SH-SY5Y (cell line): ENCODE results near the gene NOTUM.

Source experiments
- GATA2 ChIP-seq: IDR thresholded peaks from 2 replicates; pipeline ENCODE4 v1.6.1; 2011; ENCODE audit warnings: mild to moderate bottlenecking, low read depth, low read length
- GATA3 ChIP-seq: IDR thresholded peaks from 2 replicates; pipeline ENCODE4 v1.6.1; 2011; ENCODE audit warnings: low read depth, mild to moderate bottlenecking, low read length, moderate library complexity

NOTUM gene

DNA sequence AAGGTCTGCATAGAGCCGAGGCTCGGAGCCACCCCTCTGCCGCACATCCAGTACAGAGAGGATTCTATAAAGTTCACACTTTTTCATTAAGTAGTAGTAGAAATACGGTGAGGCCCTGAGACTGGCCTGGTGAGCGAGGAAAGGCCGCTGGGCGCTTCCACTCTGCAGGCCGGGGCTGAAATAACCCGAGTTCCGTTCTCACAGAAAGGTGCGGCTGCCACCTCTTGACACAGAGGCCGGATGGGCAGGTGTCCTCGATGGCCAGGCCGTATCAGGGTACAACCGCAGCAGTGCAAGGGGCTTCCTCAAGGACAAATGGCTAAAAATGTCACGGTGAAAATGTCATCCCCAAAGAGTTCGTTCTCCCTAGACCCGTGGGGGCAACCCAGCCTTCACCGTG is 49.0 kb downstream of the NOTUM start:
- TF ChIP-seq GATA2 (no peak), GATA3 (no peak)

DNA sequence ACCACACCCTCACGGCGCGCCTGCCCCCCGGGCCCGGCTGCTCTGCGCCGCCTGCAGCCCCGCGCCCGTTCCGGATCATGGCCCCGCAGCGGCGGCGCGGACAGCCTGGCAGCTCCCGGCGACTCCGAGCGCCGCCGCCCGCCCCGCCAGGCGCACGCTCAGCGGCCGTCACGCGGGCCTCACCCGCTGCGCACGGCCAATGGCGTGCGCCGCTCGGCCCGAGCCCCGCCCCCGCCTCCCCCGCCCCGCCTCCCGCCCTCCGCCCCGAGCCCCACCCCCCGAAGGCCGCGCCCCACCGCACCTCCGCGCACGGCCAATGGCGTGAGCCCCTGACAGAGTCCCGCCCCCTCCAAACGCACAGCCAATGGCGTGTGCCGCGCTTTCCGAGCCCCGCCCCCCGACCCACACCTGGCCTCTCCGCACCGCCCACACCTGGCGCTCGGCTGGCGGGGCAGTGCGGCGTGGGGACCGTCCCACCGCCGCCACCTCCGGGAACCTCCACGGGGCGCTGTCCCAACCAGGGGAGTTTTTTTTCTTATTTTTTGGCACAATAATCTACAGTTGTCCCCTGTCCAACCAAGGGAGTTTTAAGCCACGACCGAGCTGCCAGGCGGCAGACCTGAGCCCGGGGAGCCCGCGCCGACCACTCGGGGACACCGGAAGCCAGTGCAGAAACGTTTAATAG is 49.6 kb downstream of the NOTUM start, which contains the start of gene PCYT2:
TSS of gene PCYT2 (minus strand) at position 123 of the 685 bp plus-strand sequence. CDS start at position 79, 44 bp downstream.
- TF ChIP-seq GATA3 (no peak), GATA2 (no peak)

DNA sequence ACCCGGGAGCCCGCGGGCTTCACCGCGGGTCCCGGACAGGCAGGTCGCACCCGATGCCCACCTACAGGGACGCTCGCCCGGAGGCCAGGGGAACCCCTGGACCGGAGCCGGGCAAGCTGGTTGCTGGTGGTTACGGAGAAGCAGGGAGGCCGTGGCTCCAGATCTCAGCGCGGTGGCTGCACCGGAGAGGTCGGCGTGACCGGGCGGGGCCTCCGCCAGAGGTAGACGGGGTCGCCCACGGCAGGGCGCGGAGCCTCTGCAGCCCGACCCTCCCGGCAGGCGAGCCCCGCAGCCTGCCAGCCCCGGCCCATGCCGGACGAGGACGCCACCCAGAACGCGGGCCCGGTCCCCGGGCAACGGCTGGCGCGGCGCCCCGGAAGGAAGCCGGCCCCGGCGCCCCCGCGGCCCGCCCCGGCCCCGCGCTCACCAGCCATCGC is 50.1 kb downstream of the NOTUM start:
- no peak for TF ChIP-seq GATA3
- no peak for TF ChIP-seq GATA2

DNA sequence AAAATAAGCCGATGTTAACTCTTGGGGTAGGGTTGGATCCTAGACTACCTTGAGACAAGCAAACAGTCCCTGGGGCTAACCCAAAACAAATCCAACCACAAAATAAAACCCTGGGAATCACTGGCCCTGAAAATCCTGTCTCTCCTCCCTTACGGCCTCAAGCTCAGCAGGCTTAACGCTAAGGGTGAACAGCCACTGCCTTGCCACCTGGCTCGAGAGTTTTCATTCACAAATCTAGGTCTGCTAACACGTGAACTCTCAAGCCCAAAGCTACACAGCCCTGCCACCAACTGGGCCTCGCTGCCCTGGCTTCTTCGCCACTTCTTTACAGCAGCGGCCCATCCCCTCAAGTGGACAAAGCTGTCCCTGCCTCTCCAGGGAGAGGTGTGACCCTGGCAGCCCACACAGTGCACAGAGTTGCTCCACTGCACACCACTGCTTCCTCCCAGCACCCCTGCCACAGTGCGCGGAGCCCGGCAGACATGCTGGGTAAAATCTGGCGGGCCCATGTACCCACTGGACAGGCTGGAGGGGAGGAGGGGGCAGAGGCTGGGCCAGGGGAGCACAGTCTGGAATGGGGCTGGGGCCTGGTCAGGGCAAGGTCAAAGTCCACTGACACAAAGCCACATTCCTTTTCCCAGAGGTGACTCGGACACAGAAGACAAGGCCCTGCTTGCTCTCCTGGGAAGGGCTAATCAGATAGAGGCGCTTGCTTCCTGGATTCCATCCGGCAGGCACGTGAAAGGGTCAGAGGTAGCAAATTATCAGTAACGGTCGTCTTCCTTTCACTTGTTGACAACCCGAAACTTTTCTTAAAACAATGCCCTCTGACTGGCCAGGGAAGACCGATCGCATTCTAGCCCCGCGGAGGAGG is 50.8 kb downstream of the NOTUM start:
- TF ChIP-seq GATA2 (peak; percentile 35; the same call in 1 of the 2 replicates), GATA3 (no peak)

DNA sequence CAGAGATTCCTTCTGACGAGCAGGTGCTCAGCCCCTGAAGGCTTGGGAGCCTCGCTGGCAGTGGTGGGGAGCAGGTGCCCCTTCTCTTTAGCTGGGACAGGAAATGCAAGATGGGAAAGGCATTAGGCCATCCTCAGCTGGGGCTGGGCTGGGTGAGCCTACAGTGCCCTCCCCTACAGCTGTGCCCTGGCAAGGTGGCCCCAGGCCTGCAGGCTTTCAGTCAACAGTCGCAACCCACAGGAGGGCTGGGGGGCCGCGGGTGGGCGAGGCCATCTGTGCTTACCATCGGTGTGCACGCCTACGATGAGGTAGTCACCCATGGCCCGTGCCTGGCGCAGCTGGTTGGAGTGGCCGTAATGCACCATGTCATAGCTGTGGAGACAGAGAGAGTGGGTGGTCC is 51.8 kb downstream of the NOTUM start:
- TF ChIP-seq GATA2 (no peak), GATA3 (no peak)

DNA sequence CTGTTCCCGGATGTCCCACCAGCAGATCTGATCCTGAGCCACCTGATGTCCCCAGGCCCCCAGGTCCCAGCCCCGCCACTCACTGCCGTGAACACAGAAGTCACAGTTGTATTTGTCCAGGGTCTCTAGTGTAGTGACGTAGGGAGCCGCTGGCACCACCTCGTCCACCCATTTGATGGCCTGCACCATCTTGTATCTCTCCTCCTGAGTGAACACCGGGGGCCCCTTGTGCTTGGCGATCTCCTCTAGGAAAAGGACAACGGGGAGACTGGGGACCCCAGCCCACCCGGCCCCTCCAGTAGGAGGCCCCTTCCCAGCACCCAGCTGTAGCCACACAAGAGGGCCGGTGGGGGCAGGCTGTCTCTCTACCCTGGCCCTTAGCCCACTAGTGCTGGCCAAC is 52.2 kb downstream of the NOTUM start:
- no peak for TF ChIP-seq GATA2
- no peak for TF ChIP-seq GATA3

DNA sequence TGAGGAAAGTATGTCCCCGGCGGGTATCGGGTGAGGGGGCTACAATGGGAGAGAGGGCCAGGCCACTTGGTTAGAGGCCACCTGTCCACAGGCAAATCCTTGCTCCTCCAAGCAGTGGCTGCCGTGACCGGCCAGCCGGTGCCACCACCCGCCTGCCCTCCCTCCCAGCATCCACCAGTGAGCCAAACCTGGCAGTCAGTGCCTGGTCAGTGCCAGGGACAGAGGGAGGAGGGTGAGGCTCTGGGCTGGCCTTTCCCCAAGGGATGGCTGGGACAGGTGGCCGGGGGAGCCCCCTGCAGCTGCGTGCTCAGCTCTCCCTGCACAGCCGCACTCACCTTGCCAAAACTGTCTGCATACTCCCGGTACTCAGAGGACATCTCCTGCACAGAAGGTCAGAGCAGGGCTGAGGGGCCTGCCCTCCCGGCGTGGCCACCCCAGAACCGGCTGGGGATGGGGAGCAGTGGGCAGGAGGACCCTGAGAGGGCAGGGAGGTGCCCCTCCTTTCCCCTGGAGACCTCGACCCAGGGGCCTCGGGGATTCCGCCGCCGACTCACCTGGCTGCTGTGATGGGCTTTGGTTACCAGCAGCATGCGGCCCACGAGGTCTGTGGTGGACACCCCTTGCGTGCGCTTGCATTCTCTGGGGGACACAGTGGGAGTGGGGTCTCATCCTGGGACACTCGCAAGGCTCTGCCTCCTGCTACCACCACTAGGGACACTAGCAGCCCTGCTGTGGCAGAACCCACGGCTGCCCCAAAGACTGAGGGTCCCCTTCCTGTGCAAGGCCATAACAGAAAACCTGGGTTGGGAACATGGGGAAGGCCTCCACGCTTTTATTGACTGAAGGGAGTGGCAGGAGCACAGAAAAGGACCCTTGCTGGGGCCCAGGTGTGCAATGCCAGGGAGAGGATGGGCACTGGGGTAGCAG is 53.5 kb downstream of the NOTUM start:
- TF ChIP-seq GATA2, result no peak
- TF ChIP-seq GATA3, result no peak

DNA sequence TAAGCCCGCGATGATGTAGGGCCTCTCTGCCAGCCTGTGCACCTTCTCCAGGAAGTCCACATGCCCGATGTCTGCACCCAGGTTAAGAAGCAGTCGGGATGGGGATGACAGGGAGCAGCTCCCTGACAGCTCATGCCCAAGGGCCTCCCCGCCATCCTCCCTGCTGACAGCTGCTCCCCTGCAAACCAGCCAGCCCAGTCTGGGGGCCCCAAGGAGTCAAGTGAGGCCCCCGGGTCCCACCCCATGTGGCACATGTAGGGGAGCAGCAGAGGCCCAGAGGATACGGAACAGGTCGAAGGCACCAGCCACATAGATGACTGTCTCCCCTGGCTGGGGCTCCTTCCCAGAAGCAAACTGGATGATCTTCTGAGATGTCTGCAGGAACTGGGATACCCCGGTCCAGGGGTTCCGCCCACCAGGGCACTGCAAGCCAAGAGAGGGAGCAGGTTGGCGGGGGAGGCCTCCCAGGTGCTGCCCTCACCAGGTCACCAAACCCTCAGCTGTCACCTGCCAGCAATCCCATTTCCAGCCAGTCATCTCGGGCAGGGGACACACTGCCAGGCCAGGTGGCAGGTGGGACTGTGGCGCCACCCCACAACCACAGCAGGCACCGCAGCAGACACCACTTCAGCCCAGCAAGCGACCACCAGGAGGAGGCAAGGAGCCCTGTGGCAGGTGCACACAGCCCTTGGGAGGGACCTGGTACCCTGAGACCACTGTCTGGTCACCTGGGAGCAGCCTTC is 54.3 kb downstream of the NOTUM start:
- TF ChIP-seq GATA3, result no peak
- TF ChIP-seq GATA2, result no peak

DNA sequence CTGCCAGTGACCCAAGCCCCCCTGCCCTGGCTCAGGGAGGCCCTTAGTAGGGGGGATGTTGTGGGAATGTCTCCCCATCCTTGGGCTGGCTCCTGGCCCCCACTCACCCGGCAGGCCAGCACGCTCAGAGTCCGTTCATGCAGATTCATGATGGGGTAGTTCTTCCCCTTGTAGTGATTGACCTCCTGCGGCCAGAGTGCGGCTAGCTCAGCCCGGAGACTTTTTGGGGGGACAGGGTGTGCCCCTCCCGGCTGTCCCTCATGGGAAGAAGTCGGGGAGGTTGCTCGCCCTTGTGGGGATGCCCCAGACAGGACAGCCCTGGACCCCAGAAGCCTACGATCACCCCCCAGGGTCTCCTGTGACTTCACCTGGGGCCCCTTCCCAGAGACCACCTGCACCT is 55.0 kb downstream of the NOTUM start:
- no peak for TF ChIP-seq GATA3
- TF ChIP-seq GATA2, result no peak

DNA sequence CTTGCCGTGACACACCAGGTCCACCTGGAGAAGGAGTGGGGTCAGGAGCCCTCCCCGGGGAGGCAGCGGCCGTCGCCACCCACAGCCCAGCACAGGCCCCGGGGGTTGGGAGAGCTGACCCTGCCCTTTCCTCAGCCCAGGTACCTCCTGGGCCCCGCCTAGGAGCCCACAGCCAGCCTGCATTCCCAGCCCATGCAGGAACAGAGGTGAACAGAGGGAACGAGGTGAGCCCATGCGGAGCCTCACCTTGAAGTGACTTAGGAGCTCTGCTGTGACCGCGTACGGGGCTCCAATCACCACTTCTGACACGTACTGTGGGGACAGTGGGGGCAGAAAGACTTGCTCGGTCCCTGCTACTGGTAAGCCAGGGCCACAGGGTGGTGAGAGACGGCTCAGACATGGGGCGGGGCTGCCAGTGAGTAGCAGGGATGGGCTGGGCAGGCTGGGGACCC is 55.5 kb downstream of the NOTUM start:
- TF ChIP-seq GATA2, result no peak
- no peak for TF ChIP-seq GATA3

DNA sequence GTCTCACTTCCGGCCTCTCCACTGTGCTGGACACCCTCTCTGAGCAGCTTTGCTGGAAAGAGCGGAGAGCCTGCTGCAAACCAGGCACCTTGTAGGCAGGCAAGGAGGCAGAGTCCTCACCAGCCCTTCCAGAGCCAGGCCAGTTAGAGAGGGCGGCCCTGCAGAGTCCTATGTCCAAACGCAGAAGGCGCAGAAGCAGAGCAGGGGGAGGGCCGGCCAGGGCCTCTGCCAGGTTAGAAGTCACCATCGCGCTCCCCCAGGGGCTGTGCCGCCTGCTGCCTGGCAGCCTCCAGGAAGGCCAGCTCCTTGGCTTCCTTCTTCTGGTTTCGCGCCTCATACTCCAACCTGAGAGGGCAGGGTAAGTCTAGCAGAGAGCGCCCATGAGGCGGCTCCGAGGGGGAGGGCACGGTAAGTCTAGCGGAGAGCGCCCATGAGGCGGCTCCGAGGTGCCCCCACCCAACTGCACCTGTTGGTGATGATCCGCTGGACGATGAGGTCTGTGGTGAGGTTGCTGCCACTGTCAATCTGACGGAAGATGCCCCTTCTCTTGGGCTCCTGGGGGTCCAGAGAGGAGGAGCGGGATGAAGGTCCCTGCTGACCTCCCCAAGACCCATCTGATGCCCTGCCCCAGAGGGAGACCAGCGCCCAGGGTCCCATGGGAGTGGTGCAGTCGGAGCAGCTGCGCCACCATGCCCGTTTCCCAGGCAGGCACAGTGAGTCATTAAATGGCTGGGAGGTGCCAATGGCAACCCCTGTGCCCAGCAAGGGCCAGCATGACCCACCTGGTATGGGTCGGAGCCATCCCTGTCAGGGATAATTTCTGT is 56.2 kb downstream of the NOTUM start:
- TF ChIP-seq GATA2 (no peak), GATA3 (no peak)

DNA sequence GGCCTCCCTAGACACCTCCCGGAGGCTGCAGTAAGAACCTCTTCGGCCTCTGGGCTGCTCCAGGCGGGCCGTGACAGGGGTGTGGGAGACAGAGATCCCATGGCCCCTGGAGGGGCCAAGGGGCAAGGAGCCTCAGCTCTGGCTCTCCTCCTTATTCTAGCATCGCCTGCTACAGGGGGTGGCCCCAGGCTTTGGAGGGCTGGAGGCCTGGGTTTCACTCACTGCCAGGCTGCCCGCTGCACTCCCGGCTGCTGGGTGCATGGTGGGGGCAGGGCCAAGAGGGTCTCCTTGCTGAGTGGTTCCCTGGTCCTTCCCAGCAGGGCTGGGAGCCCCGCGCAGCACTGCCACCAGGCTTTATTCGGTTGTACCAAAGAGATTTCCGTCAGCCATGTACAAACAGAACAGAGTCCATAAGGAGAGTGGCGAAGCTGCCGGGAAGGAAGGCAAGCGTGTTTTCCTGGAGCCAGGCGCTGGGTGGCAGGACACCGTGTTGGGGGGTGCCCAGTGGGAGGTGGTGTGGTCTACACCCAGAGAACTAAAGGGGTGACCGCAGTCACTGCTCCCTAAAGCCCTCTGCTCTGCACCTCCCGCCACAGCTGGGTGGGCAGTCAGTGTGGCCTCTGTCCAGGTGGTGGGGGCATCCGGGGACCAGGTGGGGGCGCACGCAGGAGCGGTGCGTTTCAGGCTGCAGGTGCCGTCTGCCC is 56.9 kb downstream of the NOTUM start:
- TF ChIP-seq GATA3 (no peak), GATA2 (no peak)

DNA sequence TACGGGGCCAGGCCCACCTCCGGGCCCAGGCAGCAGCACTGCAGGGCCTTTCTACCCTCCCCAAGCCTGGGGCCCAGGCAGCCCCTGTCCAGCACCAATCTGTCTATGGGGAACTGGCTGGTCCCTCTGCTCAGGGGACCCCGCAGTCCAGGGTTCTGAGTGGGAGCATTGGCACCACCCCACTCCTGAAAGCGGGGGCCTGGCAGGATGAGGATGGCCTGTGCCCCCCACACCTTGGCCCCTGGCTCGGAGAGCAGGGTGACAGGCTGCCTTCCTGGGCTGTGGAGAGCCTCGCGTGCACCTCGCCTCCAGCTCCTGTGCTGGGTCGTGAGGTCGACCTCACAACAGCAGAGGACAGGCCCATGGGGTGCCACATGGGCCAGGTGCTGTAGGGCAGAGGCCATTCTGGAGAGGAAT is 57.6 kb downstream of the NOTUM start:
- TF ChIP-seq GATA2, result no peak
- no peak for TF ChIP-seq GATA3
